ENCODE data around the gene ATP9B. TPM values are rescaled to one million over a fixed set of nuclear protein-coding genes. Genes with fewer than 3 reads are reported as not detected.

Gene ATP9B
- total RNA-seq, 1 donor from 2014 or later = 49.2 TPM

DNA sequence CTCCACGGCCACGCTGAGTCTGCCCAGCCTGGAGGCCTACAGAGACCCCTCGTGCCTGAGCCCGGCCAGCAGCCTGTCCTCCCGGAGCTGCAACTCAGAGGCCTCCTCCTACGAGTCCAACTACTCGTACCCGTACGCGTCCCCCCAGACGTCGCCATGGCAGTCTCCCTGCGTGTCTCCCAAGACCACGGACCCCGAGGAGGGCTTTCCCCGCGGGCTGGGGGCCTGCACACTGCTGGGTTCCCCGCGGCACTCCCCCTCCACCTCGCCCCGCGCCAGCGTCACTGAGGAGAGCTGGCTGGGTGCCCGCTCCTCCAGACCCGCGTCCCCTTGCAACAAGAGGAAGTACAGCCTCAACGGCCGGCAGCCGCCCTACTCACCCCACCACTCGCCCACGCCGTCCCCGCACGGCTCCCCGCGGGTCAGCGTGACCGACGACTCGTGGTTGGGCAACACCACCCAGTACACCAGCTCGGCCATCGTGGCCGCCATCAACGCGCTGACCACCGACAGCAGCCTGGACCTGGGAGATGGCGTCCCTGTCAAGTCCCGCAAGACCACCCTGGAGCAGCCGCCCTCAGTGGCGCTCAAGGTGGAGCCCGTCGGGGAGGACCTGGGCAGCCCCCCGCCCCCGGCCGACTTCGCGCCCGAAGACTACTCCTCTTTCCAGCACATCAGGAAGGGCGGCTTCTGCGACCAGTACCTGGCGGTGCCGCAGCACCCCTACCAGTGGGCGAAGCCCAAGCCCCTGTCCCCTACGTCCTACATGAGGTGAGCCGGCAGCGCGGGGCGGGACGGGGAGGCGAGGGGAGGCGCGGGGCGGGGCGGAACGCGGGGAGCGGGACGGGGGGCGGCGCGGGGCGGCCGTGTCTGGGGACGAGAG is 341.8 kb downstream of the ATP9B start:
- H3K27ac Mint-ChIP-seq = no peak overlapping the region
- no peak for TF ChIP-seq CTCF (IDR thresholded peaks at IDR 0.05)
- DNase-seq (no peak), ATAC-seq (ENCODE audit: low read depth) (no peak)
- ChIA-PET CTCF (no interaction called here), POLR2A (no interaction called here)
- intact Hi-C loops (cut with micrococcal nuclease) = no loop called here
- peaks cover 25% of the 10 kb centered on the region for H3K4me1 Mint-ChIP-seq
- H3K27me3 Mint-ChIP-seq = no peaks in the 10 kb centered on the region
- H3K36me3 Mint-ChIP-seq (ENCODE audit: low read depth) = peaks cover 53% of the 10 kb centered on the region
- no peaks in the 10 kb centered on the region for H3K9me3 Mint-ChIP-seq
- H3K4me3 Mint-ChIP-seq = no peak overlapping the region

GRCh38 chr18:79411614-79412526 is 342.7 kb downstream of the ATP9B start:
- no peak for DNase-seq
- Mint-ChIP-seq H3K4me1 (peaks cover 24% of the 10 kb centered on the region), H3K36me3 (ENCODE audit: low read depth) (peaks cover 56% of the 10 kb centered on the region), H3K27me3 (no peaks in the 10 kb centered on the region), H3K27ac (no peak overlapping the region), H3K4me3 (no peak overlapping the region), H3K9me3 (no peaks in the 10 kb centered on the region)
- no peak for ATAC-seq (ENCODE audit: low read depth)
- ChIA-PET CTCF (no interaction called here), POLR2A (no interaction called here)
- TF ChIP-seq CTCF (IDR thresholded peaks at IDR 0.05) = no peak
- intact Hi-C loops (cut with micrococcal nuclease) = no loop called here

GRCh38 chr18:79413025-79413424 is 343.8 kb downstream of the ATP9B start:
- Mint-ChIP-seq H3K4me3 (no peak overlapping the region), H3K4me1 (peaks cover 16% of the 10 kb centered on the region), H3K36me3 (ENCODE audit: low read depth) (peaks cover 54% of the 10 kb centered on the region), H3K9me3 (no peaks in the 10 kb centered on the region), H3K27ac (no peak overlapping the region), H3K27me3 (no peaks in the 10 kb centered on the region)
- DNase-seq (no peak), ATAC-seq (ENCODE audit: low read depth) (no peak)
- TF ChIP-seq CTCF (IDR thresholded peaks at IDR 0.05) = no peak
- ChIA-PET CTCF (no interaction called here), POLR2A (no interaction called here)
- intact Hi-C loops (cut with micrococcal nuclease) = no loop called here

GRCh38 chr18:79413426-79413825 is 344.2 kb downstream of the ATP9B start:
- no peaks in the 10 kb centered on the region for H3K9me3 Mint-ChIP-seq
- peaks cover 16% of the 10 kb centered on the region for H3K4me1 Mint-ChIP-seq
- POLR2A ChIA-PET = no interaction called here
- ATAC-seq (ENCODE audit: low read depth) (no peak), DNase-seq (no peak)
- no peak overlapping the region for H3K4me3 Mint-ChIP-seq
- TF ChIP-seq CTCF (IDR thresholded peaks at IDR 0.05) = no peak
- H3K27ac Mint-ChIP-seq = no peak overlapping the region
- intact Hi-C loops (cut with micrococcal nuclease) = no loop called here
- peaks cover 56% of the 10 kb centered on the region for H3K36me3 Mint-ChIP-seq (ENCODE audit: low read depth)
- CTCF ChIA-PET = no interaction called here
- no peaks in the 10 kb centered on the region for H3K27me3 Mint-ChIP-seq

DNA sequence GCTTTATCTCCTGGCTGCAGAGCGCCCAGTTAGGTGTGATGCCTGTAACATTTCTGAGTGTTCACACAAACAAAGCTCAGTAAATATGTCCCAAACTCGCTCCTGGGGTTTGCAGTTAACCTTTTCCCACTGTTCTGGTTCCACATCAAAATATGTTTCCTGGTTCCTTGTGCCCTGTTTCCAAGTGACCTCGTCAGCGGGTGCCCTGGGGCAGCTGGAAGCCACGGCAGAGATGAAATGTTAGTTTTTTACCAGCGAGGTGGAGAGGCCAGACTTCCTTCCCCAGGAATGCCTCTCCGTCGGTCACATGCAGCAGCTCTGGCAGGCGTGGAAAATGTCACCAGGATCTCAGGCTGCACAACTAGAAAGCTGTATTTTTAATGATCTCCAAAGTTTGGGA is 344.7 kb downstream of the ATP9B start:
- H3K4me1 Mint-ChIP-seq = peaks cover 19% of the 10 kb centered on the region
- POLR2A ChIA-PET = no interaction called here
- CTCF ChIA-PET = no interaction called here
- ATAC-seq (ENCODE audit: low read depth) = no peak
- TF ChIP-seq CTCF (IDR thresholded peaks at IDR 0.05) = no peak
- H3K9me3 Mint-ChIP-seq = no peaks in the 10 kb centered on the region
- H3K27ac Mint-ChIP-seq = peak overlapping the region; percentile 50
- no peaks in the 10 kb centered on the region for H3K27me3 Mint-ChIP-seq
- intact Hi-C loops (cut with micrococcal nuclease) = no loop called here
- no peak overlapping the region for H3K4me3 Mint-ChIP-seq
- H3K36me3 Mint-ChIP-seq (ENCODE audit: low read depth) = peaks cover 61% of the 10 kb centered on the region
- DNase-seq = no peak
